ENCODE measurements around the gene LST1. TPM values are rescaled to one million over a fixed set of nuclear protein-coding genes. Genes with fewer than 3 reads are reported as not detected.
"Not testable (repeated sequence)": the region's sequence is repeated elsewhere in the genome, so short reads cannot be mapped to it uniquely, and the experiment has no call there.

Gene LST1
- total and polyA plus RNA-seq, 2 donors (not counting 1 experiment from before 2014, with no cell fraction given), result not detected

DNA sequence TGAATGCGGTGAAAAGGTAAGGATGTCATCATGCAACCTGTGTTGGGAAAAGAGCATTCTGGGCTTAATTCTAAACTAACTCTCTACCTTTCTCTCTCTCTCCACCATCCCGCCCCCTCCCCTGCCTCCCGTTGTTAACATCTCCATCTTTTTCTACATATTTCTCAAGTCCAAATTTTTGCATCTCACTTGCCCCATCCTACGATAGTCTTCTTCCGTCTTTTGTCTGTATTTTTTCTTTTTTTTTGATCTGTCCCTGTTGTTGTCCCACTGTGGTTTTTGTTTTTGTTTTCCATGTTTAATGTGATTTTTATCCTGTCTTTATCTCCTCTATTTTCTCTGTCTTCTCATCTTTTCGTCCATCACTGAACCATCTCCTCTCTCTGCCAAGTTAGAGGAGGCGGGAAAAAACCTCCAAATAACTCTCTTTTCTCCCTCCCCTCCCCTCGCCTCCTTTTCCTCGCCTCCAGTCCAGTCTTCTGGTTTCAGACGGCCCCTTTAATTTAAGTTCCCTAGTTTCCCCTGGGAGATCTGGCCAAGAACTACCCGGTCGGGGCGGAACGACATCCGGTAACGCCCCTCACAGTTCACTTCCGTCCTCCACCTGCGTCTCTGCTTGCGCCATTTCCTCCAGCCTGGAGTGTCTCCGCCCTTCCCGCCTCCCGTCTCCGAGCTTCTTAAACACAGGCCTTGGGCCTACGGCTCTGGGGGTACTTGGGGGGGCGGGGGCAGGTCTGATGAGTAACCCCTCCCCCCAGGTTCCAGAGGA lies 38.9 kb upstream of the LST1 start, which contains the start of gene NFKBIL1:
Gene NFKBIL1 (plus strand): TSS at position 651 of the 769 bp plus-strand sequence. CDS start 87 bp downstream, at position 738.
- Histone ChIP-seq H2AFZ (ENCODE audit: low read length) (peak within 1 kb of the TSS; percentile 93), H3K79me2 (ENCODE audit: control insufficient read depth, insufficient read depth, low read length) (peaks cover 8% of the 10 kb centered on the region), H3K27ac (ENCODE audit: insufficient read depth, low read length) (peak within 1 kb of the TSS; percentile 87), H3K27me3 (ENCODE audit: control insufficient read depth, insufficient read depth, low read length) (no peaks in the 10 kb centered on the region), H3K9ac (ENCODE audit: insufficient read depth, low read length) (peak within 1 kb of the TSS; percentile 74), H3K4me3 (replicated peaks in 1 of 4; ENCODE audit: control extremely low read depth in 1 of 4, insufficient read depth in 1 of 4, low read depth in 3 of 4, low read length in 4 of 4) (peak within 1 kb of the TSS; percentile 51 to 76 (median 67)), H3K4me1 (ENCODE audit: control insufficient read depth, extremely low read depth, insufficient read depth, low read length) (peaks cover 6% of the 10 kb centered on the region), H3K36me3 (ENCODE audit: control insufficient read depth, insufficient read depth, low read length) (no peaks in the 10 kb centered on the region), H4K20me1 (ENCODE audit: control insufficient read depth, extremely low read depth, insufficient read depth, low read length) (no peaks in the 10 kb centered on the region), H3K4me2 (ENCODE audit: extremely low read depth, insufficient read depth, low read length) (peak within 1 kb of the TSS; percentile 87), H3K9me3 (ENCODE audit: control insufficient read depth, insufficient read depth, low read depth, low read length) (no peaks in the 10 kb centered on the region)
- TF ChIP-seq EZH2 (IDR thresholded peaks at IDR 0.05; ENCODE audit: low read length, missing control alignments), result no peak
- TF ChIP-seq, protein P1, sequence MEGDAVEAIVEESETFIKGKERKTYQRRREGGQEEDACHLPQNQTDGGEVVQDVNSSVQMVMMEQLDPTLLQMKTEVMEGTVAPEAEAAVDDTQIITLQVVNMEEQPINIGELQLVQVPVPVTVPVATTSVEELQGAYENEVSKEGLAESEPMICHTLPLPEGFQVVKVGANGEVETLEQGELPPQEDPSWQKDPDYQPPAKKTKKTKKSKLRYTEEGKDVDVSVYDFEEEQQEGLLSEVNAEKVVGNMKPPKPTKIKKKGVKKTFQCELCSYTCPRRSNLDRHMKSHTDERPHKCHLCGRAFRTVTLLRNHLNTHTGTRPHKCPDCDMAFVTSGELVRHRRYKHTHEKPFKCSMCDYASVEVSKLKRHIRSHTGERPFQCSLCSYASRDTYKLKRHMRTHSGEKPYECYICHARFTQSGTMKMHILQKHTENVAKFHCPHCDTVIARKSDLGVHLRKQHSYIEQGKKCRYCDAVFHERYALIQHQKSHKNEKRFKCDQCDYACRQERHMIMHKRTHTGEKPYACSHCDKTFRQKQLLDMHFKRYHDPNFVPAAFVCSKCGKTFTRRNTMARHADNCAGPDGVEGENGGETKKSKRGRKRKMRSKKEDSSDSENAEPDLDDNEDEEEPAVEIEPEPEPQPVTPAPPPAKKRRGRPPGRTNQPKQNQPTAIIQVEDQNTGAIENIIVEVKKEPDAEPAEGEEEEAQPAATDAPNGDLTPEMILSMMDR (conservative IDR thresholded peaks at IDR 0.05 in 1 of 2, IDR thresholded peaks at IDR 0.05 in 1 of 2; ENCODE audit: low read depth in 1 of 2, low read length in 2 of 2), result no peak
- DNase-seq (ENCODE audit: low read depth in 2 of 2), result peak; percentile 98 to 99

DNA sequence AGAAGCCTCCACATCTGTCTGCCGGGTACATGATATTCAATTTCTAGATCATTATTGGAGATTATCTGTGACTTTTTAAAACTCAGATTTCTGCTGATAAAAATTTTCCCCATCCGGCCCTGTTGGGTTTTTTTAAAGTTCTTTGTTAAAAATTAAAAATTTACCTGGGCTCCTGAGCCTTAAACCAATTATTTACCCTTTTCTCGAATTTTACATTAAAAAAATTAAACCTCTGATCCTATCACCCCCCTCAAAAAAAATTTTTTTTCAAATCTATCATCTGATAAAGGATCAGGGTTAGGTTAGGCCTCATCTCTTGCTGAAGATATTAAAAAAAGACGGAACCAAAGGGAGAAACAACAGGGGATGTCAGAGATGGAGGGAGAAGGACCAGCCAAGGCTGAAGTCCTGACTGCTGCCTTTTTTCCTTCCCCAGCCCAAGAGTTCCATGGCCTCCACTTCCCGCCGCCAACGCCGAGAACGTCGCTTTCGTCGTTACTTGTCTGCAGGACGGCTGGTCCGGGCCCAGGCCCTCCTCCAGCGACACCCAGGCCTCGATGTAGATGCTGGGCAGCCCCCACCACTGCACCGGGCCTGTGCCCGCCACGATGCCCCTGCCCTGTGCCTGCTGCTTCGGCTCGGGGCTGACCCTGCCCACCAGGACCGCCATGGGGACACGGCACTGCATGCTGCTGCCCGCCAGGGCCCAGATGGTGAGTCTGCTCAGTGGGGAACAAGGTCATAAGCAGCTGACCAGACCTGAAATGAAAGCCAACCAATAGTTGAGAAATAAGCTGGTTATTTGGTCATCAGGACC lies 38.1 kb upstream of the LST1 start:
- H2AFZ ChIP-seq (ENCODE audit: low read length), result no peak overlapping the region
- H3K4me2 ChIP-seq (ENCODE audit: extremely low read depth, insufficient read depth, low read length), result peak overlapping the region; percentile 80
- H3K36me3 ChIP-seq (ENCODE audit: control insufficient read depth, insufficient read depth, low read length), result no peaks in the 10 kb centered on the region
- TF ChIP-seq EZH2 (IDR thresholded peaks at IDR 0.05; ENCODE audit: low read length, missing control alignments), result no peak
- TF ChIP-seq, protein P1 (conservative IDR thresholded peaks at IDR 0.05 in 1 of 2, IDR thresholded peaks at IDR 0.05 in 1 of 2; ENCODE audit: low read depth in 1 of 2, low read length in 2 of 2), result no peak
- no peaks in the 10 kb centered on the region for H3K27me3 ChIP-seq (ENCODE audit: control insufficient read depth, insufficient read depth, low read length)
- no peak for DNase-seq (ENCODE audit: low read depth in 2 of 2)
- peaks cover 6% of the 10 kb centered on the region for H3K4me1 ChIP-seq (ENCODE audit: control insufficient read depth, extremely low read depth, insufficient read depth, low read length)
- H3K9me3 ChIP-seq (ENCODE audit: control insufficient read depth, insufficient read depth, low read depth, low read length), result no peaks in the 10 kb centered on the region
- H3K27ac ChIP-seq (ENCODE audit: insufficient read depth, low read length), result peak overlapping the region; percentile 87
- H3K79me2 ChIP-seq (ENCODE audit: control insufficient read depth, insufficient read depth, low read length), result peaks cover 8% of the 10 kb centered on the region
- no peaks in the 10 kb centered on the region for H4K20me1 ChIP-seq (ENCODE audit: control insufficient read depth, extremely low read depth, insufficient read depth, low read length)
- peak overlapping the region; percentile 74 for H3K9ac ChIP-seq (ENCODE audit: insufficient read depth, low read length)
- peak overlapping the region; percentile 51 to 76 (median 67) for H3K4me3 ChIP-seq (replicated peaks in 1 of 4; ENCODE audit: control extremely low read depth in 1 of 4, insufficient read depth in 1 of 4, low read depth in 3 of 4, low read length in 4 of 4)

DNA sequence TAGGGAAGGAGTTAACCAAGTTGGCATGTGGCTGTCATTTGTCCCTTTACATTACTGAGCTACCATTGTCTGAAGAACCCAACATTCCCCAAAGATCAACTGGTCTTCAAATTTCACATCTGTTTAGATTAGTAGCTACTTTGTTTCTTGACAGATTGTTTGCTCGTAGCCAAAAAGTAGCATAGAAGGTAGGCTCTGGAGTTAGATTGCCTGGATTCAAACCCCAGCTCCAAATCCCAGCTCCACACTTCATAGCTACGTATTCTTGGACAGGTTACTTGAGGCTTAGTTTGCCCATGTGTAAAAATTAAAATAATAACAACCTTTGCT lies 37.6 kb upstream of the LST1 start:
- Histone ChIP-seq H3K27ac (ENCODE audit: insufficient read depth, low read length) (no peak overlapping the region), H3K9me3 (ENCODE audit: control insufficient read depth, insufficient read depth, low read depth, low read length) (no peaks in the 10 kb centered on the region), H2AFZ (ENCODE audit: low read length) (no peak overlapping the region), H3K4me1 (ENCODE audit: control insufficient read depth, extremely low read depth, insufficient read depth, low read length) (peaks cover 6% of the 10 kb centered on the region), H3K36me3 (ENCODE audit: control insufficient read depth, insufficient read depth, low read length) (no peaks in the 10 kb centered on the region), H3K4me2 (ENCODE audit: extremely low read depth, insufficient read depth, low read length) (peak overlapping the region; percentile 80), H3K4me3 (replicated peaks in 1 of 4; ENCODE audit: control extremely low read depth in 1 of 4, insufficient read depth in 1 of 4, low read depth in 3 of 4, low read length in 4 of 4) (peak overlapping the region in 2 of 4 experiments; percentile 63 to 71), H3K79me2 (ENCODE audit: control insufficient read depth, insufficient read depth, low read length) (peaks cover 6% of the 10 kb centered on the region), H4K20me1 (ENCODE audit: control insufficient read depth, extremely low read depth, insufficient read depth, low read length) (no peaks in the 10 kb centered on the region), H3K27me3 (ENCODE audit: control insufficient read depth, insufficient read depth, low read length) (no peaks in the 10 kb centered on the region), H3K9ac (ENCODE audit: insufficient read depth, low read length) (no peak overlapping the region)
- TF ChIP-seq EZH2 (IDR thresholded peaks at IDR 0.05; ENCODE audit: low read length, missing control alignments), result no peak
- TF ChIP-seq, protein P1 (conservative IDR thresholded peaks at IDR 0.05 in 1 of 2, IDR thresholded peaks at IDR 0.05 in 1 of 2; ENCODE audit: low read depth in 1 of 2, low read length in 2 of 2), result no peak
- no peak for DNase-seq (ENCODE audit: low read depth in 2 of 2)

DNA sequence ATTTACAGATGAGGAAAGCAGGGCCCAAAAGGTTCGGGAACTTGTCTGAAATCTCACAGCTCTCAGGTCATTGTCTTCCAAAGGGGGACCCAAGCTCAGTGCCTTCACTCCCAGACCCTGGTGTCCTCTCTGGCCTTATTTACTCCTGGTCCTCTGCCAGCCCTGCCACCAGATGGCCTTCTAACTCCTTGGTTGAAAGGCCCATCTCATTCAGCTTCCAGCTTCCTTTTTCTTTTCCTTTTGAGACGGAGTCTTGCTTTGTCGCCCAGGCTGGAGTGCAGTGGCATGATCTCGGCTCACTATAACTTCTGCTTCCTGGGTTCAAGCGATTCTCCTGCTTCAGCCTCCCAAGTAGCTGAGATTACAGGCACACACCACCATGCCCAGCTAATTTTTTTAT lies 34.7 kb upstream of the LST1 start:
- peak in 1 of 2 donors; percentile 33 for DNase-seq (ENCODE audit: low read depth in 2 of 2)
- H3K79me2 ChIP-seq (ENCODE audit: control insufficient read depth, insufficient read depth, low read length), result not testable (repeated sequence)

More for the DNA sequence above, 34.7 kb upstream of the LST1 start:
- H3K9me3 ChIP-seq (ENCODE audit: control insufficient read depth, insufficient read depth, low read depth, low read length); H3K9ac ChIP-seq (ENCODE audit: insufficient read depth, low read length); H3K27ac ChIP-seq (ENCODE audit: insufficient read depth, low read length); H4K20me1 ChIP-seq (ENCODE audit: control insufficient read depth, extremely low read depth, insufficient read depth, low read length); H3K27me3 ChIP-seq (ENCODE audit: control insufficient read depth, insufficient read depth, low read length); H3K4me1 ChIP-seq (ENCODE audit: control insufficient read depth, extremely low read depth, insufficient read depth, low read length); H3K36me3 ChIP-seq (ENCODE audit: control insufficient read depth, insufficient read depth, low read length); H2AFZ ChIP-seq (ENCODE audit: low read length); H3K4me3 ChIP-seq (replicated peaks in 1 of 4; ENCODE audit: control extremely low read depth in 1 of 4, insufficient read depth in 1 of 4, low read depth in 3 of 4, low read length in 4 of 4); H3K4me2 ChIP-seq (ENCODE audit: extremely low read depth, insufficient read depth, low read length): not testable (repeated sequence)
